Measurements from ENCODE around the gene BRAT1. TPM values are rescaled to one million over a fixed set of nuclear protein-coding genes. Genes with fewer than 3 reads are reported as not detected.

Gene BRAT1
- total RNA-seq, 2 experiments from 2014 or later = 24.1 to 24.5 TPM

GRCh38 chr7:2505401-2505800 is 49.9 kb downstream of the BRAT1 start:
- Mint-ChIP-seq H3K4me3 (no peak overlapping the region), H3K9me3 (no peaks in the 10 kb centered on the region), H3K36me3 (ENCODE audit: low read depth) (no peaks in the 10 kb centered on the region), H3K27ac (no peak overlapping the region), H3K27me3 (no peaks in the 10 kb centered on the region), H3K4me1 (ENCODE audit: low read depth) (peaks cover 37% of the 10 kb centered on the region)
- peaks cover 43% of the 10 kb centered on the region for H3K4me1 ChIP-seq (ENCODE audit: insufficient read depth, low read length)
- no peaks in the 10 kb centered on the region for H3K27me3 ChIP-seq (ENCODE audit: control insufficient read depth in 1 of 2, insufficient read depth in 2 of 2, low read length in 2 of 2)
- ChIA-PET CTCF (no interaction called here), POLR2A (no interaction called here)
- H3K27ac ChIP-seq (ENCODE audit: low read depth in 1 of 2, low read length in 2 of 2) = no peak overlapping the region
- ATAC-seq (ENCODE audit: poor library complexity) (no peak), DNase-seq (no peak)
- intact Hi-C loops (cut with DNase I, micrococcal nuclease) = no loop called here
- TF ChIP-seq, protein P1, sequence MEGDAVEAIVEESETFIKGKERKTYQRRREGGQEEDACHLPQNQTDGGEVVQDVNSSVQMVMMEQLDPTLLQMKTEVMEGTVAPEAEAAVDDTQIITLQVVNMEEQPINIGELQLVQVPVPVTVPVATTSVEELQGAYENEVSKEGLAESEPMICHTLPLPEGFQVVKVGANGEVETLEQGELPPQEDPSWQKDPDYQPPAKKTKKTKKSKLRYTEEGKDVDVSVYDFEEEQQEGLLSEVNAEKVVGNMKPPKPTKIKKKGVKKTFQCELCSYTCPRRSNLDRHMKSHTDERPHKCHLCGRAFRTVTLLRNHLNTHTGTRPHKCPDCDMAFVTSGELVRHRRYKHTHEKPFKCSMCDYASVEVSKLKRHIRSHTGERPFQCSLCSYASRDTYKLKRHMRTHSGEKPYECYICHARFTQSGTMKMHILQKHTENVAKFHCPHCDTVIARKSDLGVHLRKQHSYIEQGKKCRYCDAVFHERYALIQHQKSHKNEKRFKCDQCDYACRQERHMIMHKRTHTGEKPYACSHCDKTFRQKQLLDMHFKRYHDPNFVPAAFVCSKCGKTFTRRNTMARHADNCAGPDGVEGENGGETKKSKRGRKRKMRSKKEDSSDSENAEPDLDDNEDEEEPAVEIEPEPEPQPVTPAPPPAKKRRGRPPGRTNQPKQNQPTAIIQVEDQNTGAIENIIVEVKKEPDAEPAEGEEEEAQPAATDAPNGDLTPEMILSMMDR (IDR thresholded peaks at IDR 0.05) = no peak
- H3K9me3 ChIP-seq (ENCODE audit: control insufficient read depth in 1 of 2, insufficient read depth in 1 of 2, low read length in 2 of 2) = no peaks in the 10 kb centered on the region
- H3K4me3 ChIP-seq (ENCODE audit: low read length) = no peak overlapping the region
- no peaks in the 10 kb centered on the region for H3K36me3 ChIP-seq (ENCODE audit: insufficient read depth, low read length)

DNA sequence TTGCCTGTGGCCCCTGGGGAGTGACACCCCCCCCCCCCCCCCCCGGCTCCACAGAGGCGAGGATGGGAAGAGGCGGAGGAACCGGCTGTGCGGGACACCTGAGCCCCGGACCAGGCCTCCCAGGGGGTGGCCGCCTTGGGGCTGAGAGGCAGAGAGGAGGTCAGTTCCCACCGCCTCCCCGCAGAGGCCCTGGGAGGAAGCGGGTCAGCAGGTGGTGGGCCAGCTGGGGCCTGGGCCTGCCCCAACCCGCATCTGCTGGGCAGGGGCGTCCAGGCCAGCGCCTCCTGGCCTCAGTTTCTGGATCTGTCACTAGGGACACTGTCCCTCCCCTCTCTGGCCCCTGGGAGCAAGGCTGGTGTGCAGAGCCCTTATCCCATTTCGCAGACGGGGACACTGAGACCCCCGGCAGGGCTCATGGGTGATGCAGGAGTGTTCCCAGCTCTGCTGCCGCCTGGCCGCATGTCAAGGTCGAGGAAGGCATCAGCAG is 50.4 kb downstream of the BRAT1 start:
- CTCF ChIA-PET = no interaction called here

DNA sequence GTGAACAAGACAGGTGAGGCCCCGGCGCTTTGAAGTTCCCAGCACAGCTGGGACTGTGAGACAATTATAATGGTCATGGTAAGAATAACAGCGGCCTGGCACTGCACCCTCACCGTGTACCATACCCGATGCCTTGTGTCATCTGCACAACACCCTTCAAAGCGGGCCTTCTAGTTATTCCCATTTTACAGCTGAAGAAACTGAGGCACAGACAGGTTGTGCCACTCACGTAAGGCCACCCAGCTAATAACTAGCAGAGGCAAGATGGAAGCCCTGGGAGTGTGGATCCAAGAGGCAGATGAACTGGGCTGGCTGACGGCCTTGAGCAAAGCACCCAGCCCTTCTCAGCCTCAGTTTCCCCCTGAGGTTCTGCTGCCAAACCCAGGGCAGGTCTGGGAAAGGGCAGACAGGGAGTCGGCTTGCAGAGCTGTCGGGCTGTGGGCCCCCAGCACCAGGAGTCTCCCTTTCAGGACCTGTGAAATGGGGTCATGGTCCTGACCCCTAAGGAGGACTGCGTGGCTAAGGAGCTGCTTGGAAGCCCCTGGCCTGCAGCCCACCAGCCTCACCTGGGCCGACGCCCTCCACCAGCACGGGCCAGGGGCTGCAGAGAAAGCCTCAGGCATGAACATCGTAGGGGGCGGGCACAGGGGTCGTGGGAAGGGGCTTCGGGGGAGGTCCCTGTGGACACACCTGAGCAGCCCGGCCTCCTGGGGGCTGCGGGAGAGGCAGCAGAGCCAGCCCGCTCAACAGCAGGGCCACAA is 51.0 kb downstream of the BRAT1 start:
- Histone ChIP-seq H3K4me3 (ENCODE audit: low read length) (no peak overlapping the region), H3K9me3 (ENCODE audit: control insufficient read depth in 1 of 2, insufficient read depth in 1 of 2, low read length in 2 of 2) (no peaks in the 10 kb centered on the region), H3K36me3 (ENCODE audit: insufficient read depth, low read length) (no peaks in the 10 kb centered on the region), H3K4me1 (ENCODE audit: insufficient read depth, low read length) (peaks cover 32% of the 10 kb centered on the region), H3K27me3 (ENCODE audit: control insufficient read depth in 1 of 2, insufficient read depth in 2 of 2, low read length in 2 of 2) (no peaks in the 10 kb centered on the region), H3K27ac (ENCODE audit: low read depth in 1 of 2, low read length in 2 of 2) (no peak overlapping the region)
- intact Hi-C loops (cut with DNase I, micrococcal nuclease) = no loop called here
- H3K36me3 Mint-ChIP-seq (ENCODE audit: low read depth) = no peaks in the 10 kb centered on the region
- H3K9me3 Mint-ChIP-seq = no peaks in the 10 kb centered on the region
- H3K4me1 Mint-ChIP-seq (ENCODE audit: low read depth) = peaks cover 26% of the 10 kb centered on the region
- no peak for ATAC-seq (ENCODE audit: poor library complexity)
- no peak overlapping the region for H3K4me3 Mint-ChIP-seq
- no peak for DNase-seq
- ChIA-PET POLR2A (no interaction called here), CTCF (no interaction called here)
- H3K27me3 Mint-ChIP-seq = no peaks in the 10 kb centered on the region
- TF ChIP-seq, protein P1 (IDR thresholded peaks at IDR 0.05) = no peak
- H3K27ac Mint-ChIP-seq = no peak overlapping the region

More for the DNA sequence above, 50.4 kb downstream of the BRAT1 start:
- H3K27ac ChIP-seq (ENCODE audit: low read depth in 1 of 2, low read length in 2 of 2) = no peak overlapping the region
- no peak for DNase-seq
- Mint-ChIP-seq H3K4me3 (no peak overlapping the region), H3K9me3 (no peaks in the 10 kb centered on the region), H3K4me1 (ENCODE audit: low read depth) (peaks cover 32% of the 10 kb centered on the region), H3K27ac (no peak overlapping the region), H3K36me3 (ENCODE audit: low read depth) (no peaks in the 10 kb centered on the region), H3K27me3 (no peaks in the 10 kb centered on the region)
- H3K27me3 ChIP-seq (ENCODE audit: control insufficient read depth in 1 of 2, insufficient read depth in 2 of 2, low read length in 2 of 2) = no peaks in the 10 kb centered on the region
- H3K4me3 ChIP-seq (ENCODE audit: low read length) = no peak overlapping the region
- peaks cover 38% of the 10 kb centered on the region for H3K4me1 ChIP-seq (ENCODE audit: insufficient read depth, low read length)
- no peaks in the 10 kb centered on the region for H3K36me3 ChIP-seq (ENCODE audit: insufficient read depth, low read length)
- ATAC-seq (ENCODE audit: poor library complexity) = no peak
- TF ChIP-seq, protein P1 (IDR thresholded peaks at IDR 0.05) = no peak
- POLR2A ChIA-PET = no interaction called here
- H3K9me3 ChIP-seq (ENCODE audit: control insufficient read depth in 1 of 2, insufficient read depth in 1 of 2, low read length in 2 of 2) = no peaks in the 10 kb centered on the region
- intact Hi-C loops (cut with DNase I, micrococcal nuclease) = no loop called here

All from CD4-positive, alpha-beta T cell (primary cell).